Lower leg skin (tissue), 4 donors: ENCODE measurements around the gene ACAP1. TPM values are rescaled to one million over a fixed set of nuclear protein-coding genes. Genes with fewer than 3 reads are reported as not detected.

ENCODE experiments used
- DNase-seq, 2 donors: peaks; one replicate each; pipeline ENCODE4 v3.0.0-alpha.2; 2019; ENCODE audit warnings: low spot score in 2 of 2
- H3K4me3 ChIP-seq: fragments of 200-600 bp; sonication (generic); 2 replicates; pipeline ENCODE4 v1.5.1; 2017; ENCODE audit warnings: mild to moderate bottlenecking, low read depth; ENCODE audit not compliant: poor library complexity, severe bottlenecking
- CTCF ChIP-seq, 3 donors: fragments of 450-650 bp; IDR thresholded peaks; one replicate each; pipeline ENCODE4 v1.5.1; 2016; ENCODE audit warnings: antibody characterized with exemption in 3 of 3, mild to moderate bottlenecking in 3 of 3, moderate library complexity in 2 of 3
- POLR2A ChIP-seq, 2 donors: fragments of 450-650 bp; IDR thresholded peaks; one replicate each; pipeline ENCODE4 v1.6.1; 2016 to 2017; ENCODE audit warnings: antibody characterized with exemption in 2 of 2, mild to moderate bottlenecking in 1 of 2, moderate library complexity in 1 of 2
- WGBS, 2 donors: methylation state at CpG; one replicate each; pipeline ENCODE4 v1.1.5; 2018; 5-methylcytosine and 5-hydroxymethylcytosine counted together
- intact Hi-C: fragments of 100-400 bp; cut with DNase I; formaldehyde crosslinking; loops from one replicate; pipeline ENCODE4 v1.15.0; 2023; ENCODE audit warnings: low total_unique reads
- total RNA-seq, 4 donors: library from RNA; depleted of rRNA; stranded (reverse); fragments of >200 nt; gene quantifications; one replicate each; pipeline ENCODE4 v1.1.0, GENCODE V29; 2016

ACAP1 gene
- total RNA-seq, 4 donors from 2014 or later: 2.9 to 5.6 (median 3.8) TPM

- WGBS, 2 donors: 39 to 48% methylated on average over 10 of the region's 10 CpGs
- DNase-seq: peak; percentile 43 to 90
- TF ChIP-seq POLR2A (IDR thresholded peaks at IDR 0.05) (no peak), CTCF (IDR thresholded peaks at IDR 0.05) (no peak)
- intact Hi-C loops: loop anchor here (10.0 kb wide), 1 partner anchor 200 kb away; the partner anchor contains the start of gene TNFSF13
- H3K4me3 ChIP-seq: no peak within 1 kb of the TSS
Observed at GRCh38 chr17:7355053-7355452, 18.7 kb downstream of the ACAP1 start, which contains the start of gene TMEM95. TSS of gene TMEM95 (plus strand) at chr17:7355156. CDS start at chr17:7355205, 49 bp downstream.

- intact Hi-C loops: loop anchor here (10.0 kb wide), 1 partner anchor 199 kb away; the partner anchor contains the start of gene TNFSF13
Observed at GRCh38 chr17:7355573-7355972, 19.2 kb downstream of the ACAP1 start.

GRCh38 chr17:7356072-7356549, 19.8 kb downstream of the ACAP1 start:
- intact Hi-C loops: loop anchor here (10.0 kb wide), 1 partner anchor 199 kb away; the partner anchor contains the start of gene TNFSF13
- 9 to 15% methylated on average over 9 of the region's 12 CpGs for WGBS, 2 donors
- DNase-seq: peak; percentile 77 to 96
- H3K4me3 ChIP-seq: no peak overlapping the region
- TF ChIP-seq POLR2A (IDR thresholded peaks at IDR 0.05) (no peak), CTCF (IDR thresholded peaks at IDR 0.05) (peak in 1 of 3 donors; percentile 74)

More at GRCh38 chr17:7355573-7355972, 19.2 kb downstream of the ACAP1 start:
- no peak for TF ChIP-seq CTCF (IDR thresholded peaks at IDR 0.05)
- TF ChIP-seq POLR2A (IDR thresholded peaks at IDR 0.05): no peak
- 74 to 78% methylated on average over 8 of the region's 8 CpGs for WGBS, 2 donors
- no peak for DNase-seq
- no peak overlapping the region for H3K4me3 ChIP-seq

- H3K4me3 ChIP-seq: no peak overlapping the region
- no peak for DNase-seq
- 50 to 56% methylated on average over 8 of the region's 8 CpGs for WGBS, 2 donors
- TF ChIP-seq CTCF (IDR thresholded peaks at IDR 0.05) (no peak), POLR2A (IDR thresholded peaks at IDR 0.05) (no peak)
- intact Hi-C loops: loop anchor here (10.0 kb wide), 1 partner anchor 198 kb away; the partner anchor contains the start of gene TNFSF13
Observed at GRCh38 chr17:7356756-7357155, 20.4 kb downstream of the ACAP1 start.

GRCh38 chr17:7357381-7357780, 21.1 kb downstream of the ACAP1 start:
- intact Hi-C loops: loop anchor here (10.0 kb wide), 1 partner anchor 197 kb away; the partner anchor contains the start of gene TNFSF13
- H3K4me3 ChIP-seq: no peak overlapping the region
- TF ChIP-seq CTCF (IDR thresholded peaks at IDR 0.05): no peak
- TF ChIP-seq POLR2A (IDR thresholded peaks at IDR 0.05): no peak
- DNase-seq: no peak
- 54 to 57% methylated on average over 2 of the region's 2 CpGs for WGBS, 2 donors
